K562 (cell line): ENCODE data around the gene KMT2C. TPM values are rescaled to one million over a fixed set of nuclear protein-coding genes. Genes with fewer than 3 reads are reported as not detected.

Source experiments
- CSDE1 ChIP-seq, 2 experiments: fragments of 450-650 bp; IDR thresholded peaks; 2 replicates each; pipeline ENCODE4 v1.6.1; 2016; ENCODE audit warnings: mild to moderate bottlenecking in 1 of 2
- EZH2 ChIP-seq: IDR thresholded peaks from 2 replicates; pipeline ENCODE4 v1.6.1; 2012; ENCODE audit warnings: low read depth, mild to moderate bottlenecking, inconsistent platforms, low read length, borderline replicate concordance
- FOS ChIP-seq: IDR thresholded peaks from 3 replicates; pipeline ENCODE4 v1.6.1; 2011; ENCODE audit not compliant: insufficient read length; ENCODE audit errors: extremely low read depth
- HMG20B ChIP-seq: fragments of 250-450 bp; sonication (Bioruptor Pico); IDR thresholded peaks from 2 replicates; pipeline ENCODE4 v1.5.0; 2021; ENCODE audit warnings: mild to moderate bottlenecking
- KAT7 ChIP-seq: sonication (generic); formaldehyde crosslinking; IDR thresholded peaks from 2 replicates; pipeline ENCODE4 v1.8.0; 2022; ENCODE audit warnings: missing genetic modification reagents, mild to moderate bottlenecking, borderline replicate concordance
- MCM7 ChIP-seq, 2 experiments: fragments of 450-650 bp; IDR thresholded peaks; 2 replicates each; pipeline ENCODE4 v1.6.1; 2016 to 2018
- NFYB ChIP-seq: IDR thresholded peaks from 2 replicates; pipeline ENCODE4 v1.6.1; 2011; ENCODE audit warnings: mild to moderate bottlenecking, moderate library complexity; ENCODE audit not compliant: insufficient read length; ENCODE audit errors: extremely low read depth
- POLR2AphosphoS5 ChIP-seq: IDR thresholded peaks from 2 replicates; pipeline ENCODE4 v1.6.1; 2011; ENCODE audit warnings: mild to moderate bottlenecking, low read depth, low read length, moderate library complexity; ENCODE audit not compliant: control insufficient read depth, insufficient read depth
- RAD21 ChIP-seq, 2 experiments: fragments of 250-450 bp in 1 of 2; fragments of 450-650 bp in 1 of 2; sonication (Bioruptor Pico) in 1 of 2; formaldehyde crosslinking in 1 of 2; IDR thresholded peaks in 1 of 2; conservative IDR thresholded peaks in 1 of 2; 2 replicates each; pipeline versions ENCODE4 v1.4.0 to v1.8.0; 2020 to 2022; ENCODE audit warnings: mild to moderate bottlenecking in 2 of 2, moderate library complexity in 1 of 2
- SRSF9 ChIP-seq: fragments of 200-400 bp; formaldehyde crosslinking; IDR thresholded peaks from 2 replicates; pipeline ENCODE4 v1.6.1; 2017; ENCODE audit warnings: low read depth, low read length, borderline replicate concordance
- TAF15 ChIP-seq: fragments of 200-400 bp; formaldehyde crosslinking; IDR thresholded peaks from 2 replicates; pipeline ENCODE4 v1.6.1; 2017; ENCODE audit warnings: mild to moderate bottlenecking, low read depth, low read length, moderate library complexity
- polyA plus RNA-seq, 8 experiments: library from polyadenylated mRNA; depleted of rRNA in 4 of 8; stranded (reverse) in 5 of 8; unstranded in 3 of 8; fragments of >200 nt; fragmentation: Nextera tagmentation in 2 of 8; fragmentation: Illumina TruSeq in 1 of 8; extraction: Ambion mirVana in 2 of 8; extraction: Trizol in 1 of 8; gene quantifications; 2 replicates each; pipeline versions ENCODE4 v1.2.1 to v1.2.3, GENCODE V29; 2011 to 2014; ENCODE audit warnings: inconsistent platforms in 1 of 8, missing spikeins in 1 of 8
- total RNA-seq, 7 experiments: library from RNA; depleted of rRNA in 6 of 7; stranded (reverse); fragments of >200 nt in 6 of 7; fragmentation: Illumina TruSeq in 2 of 7; extraction: Trizol in 2 of 7; gene quantifications; 2 replicates each; pipeline versions ENCODE4 v1.2.1 to v1.2.3, GENCODE V29; 2011 to 2021; ENCODE audit warnings: low replicate concordance in 1 of 7
- TF ChIP-seq, protein P1 (sequence below): fragments of 250-450 bp; sonication (Bioruptor Pico); IDR thresholded peaks from 2 replicates; pipeline ENCODE4 v1.4.0; 2020; ENCODE audit warnings: mild to moderate bottlenecking, moderate library complexity, borderline replicate concordance
- TF ChIP-seq, protein P2 (sequence below): fragments of 450-650 bp; IDR thresholded peaks from 2 replicates; pipeline ENCODE4 v1.6.1; 2016; ENCODE audit warnings: low read depth, mild to moderate bottlenecking, moderate library complexity
- TF ChIP-seq, protein P3 (sequence below): fragments of 250-450 bp; sonication (Bioruptor Pico); IDR thresholded peaks from 2 replicates; pipeline ENCODE4 v1.8.0; 2021; ENCODE audit warnings: moderate library complexity, mild to moderate bottlenecking, inconsistent platforms
- TF ChIP-seq, protein P4 (sequence below), 3 experiments: fragments of 200-800 bp in 1 of 3; sonication (Bioruptor generic) in 1 of 3; sonication (generic) in 1 of 3; formaldehyde crosslinking in 1 of 3; IDR thresholded peaks; 2 replicates each; pipeline versions ENCODE4 v1.6.1 to v1.8.0; 2016 to 2022; ENCODE audit warnings: mild to moderate bottlenecking in 2 of 3, missing compliant biosample characterization in 2 of 3, missing genetic modification characterization in 2 of 3, missing genetic modification reagents in 1 of 3
- TF ChIP-seq, protein P5 (sequence below): fragments of 450-650 bp; conservative IDR thresholded peaks from 2 replicates; pipeline ENCODE4 v1.6.1; 2016; ENCODE audit warnings: missing genetic modification characterization, low read depth, mild to moderate bottlenecking, control low read depth, missing compliant biosample characterization

KMT2C gene
- total and polyA plus RNA-seq, 9 of the 15 experiments (the other 6 are each of a cell fraction or from before 2014, with no cell fraction given), result 4.9 to 67.8 (median 27.1) TPM

DNA sequence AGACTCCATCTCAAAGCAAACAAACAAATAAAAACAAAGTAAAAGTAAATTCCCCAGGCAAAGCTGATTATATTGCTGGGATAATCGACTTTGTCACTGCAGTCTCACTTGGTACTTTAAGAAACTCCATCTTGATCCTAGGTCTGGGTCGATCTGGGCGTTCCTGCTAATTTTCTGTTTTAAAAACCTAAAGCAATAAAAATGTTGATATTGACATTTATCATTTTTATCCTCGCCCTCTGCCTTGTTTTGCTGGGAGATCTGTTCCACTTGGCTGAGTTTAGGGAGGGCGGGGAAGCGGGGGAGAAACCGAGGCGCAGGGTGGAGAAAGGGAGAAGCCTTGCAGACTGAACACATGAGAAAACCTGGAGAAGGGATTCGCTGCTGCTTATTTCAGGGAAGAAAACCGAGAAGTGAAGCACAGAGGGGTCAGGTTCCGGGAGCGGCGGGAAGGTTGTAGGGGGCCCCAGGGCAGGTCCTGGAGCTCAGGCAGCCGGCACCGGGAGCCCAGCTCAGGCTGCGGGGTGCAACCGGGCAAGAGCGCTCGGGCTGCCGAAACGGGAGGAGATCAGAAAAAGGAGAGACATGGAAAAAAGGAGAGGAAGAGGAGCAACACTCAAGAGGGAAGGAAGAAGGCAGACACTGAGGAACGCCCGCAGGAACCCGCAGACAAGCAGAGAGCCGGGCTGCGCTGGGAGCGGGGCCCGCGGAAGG, 27.3 kb upstream of the KMT2C start (continued):
- TF ChIP-seq, protein P1, sequence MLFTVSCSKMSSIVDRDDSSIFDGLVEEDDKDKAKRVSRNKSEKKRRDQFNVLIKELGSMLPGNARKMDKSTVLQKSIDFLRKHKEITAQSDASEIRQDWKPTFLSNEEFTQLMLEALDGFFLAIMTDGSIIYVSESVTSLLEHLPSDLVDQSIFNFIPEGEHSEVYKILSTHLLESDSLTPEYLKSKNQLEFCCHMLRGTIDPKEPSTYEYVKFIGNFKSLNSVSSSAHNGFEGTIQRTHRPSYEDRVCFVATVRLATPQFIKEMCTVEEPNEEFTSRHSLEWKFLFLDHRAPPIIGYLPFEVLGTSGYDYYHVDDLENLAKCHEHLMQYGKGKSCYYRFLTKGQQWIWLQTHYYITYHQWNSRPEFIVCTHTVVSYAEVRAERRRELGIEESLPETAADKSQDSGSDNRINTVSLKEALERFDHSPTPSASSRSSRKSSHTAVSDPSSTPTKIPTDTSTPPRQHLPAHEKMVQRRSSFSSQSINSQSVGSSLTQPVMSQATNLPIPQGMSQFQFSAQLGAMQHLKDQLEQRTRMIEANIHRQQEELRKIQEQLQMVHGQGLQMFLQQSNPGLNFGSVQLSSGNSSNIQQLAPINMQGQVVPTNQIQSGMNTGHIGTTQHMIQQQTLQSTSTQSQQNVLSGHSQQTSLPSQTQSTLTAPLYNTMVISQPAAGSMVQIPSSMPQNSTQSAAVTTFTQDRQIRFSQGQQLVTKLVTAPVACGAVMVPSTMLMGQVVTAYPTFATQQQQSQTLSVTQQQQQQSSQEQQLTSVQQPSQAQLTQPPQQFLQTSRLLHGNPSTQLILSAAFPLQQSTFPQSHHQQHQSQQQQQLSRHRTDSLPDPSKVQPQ (CRISPR knock-in tag), result no peak
- TF ChIP-seq, protein P2, sequence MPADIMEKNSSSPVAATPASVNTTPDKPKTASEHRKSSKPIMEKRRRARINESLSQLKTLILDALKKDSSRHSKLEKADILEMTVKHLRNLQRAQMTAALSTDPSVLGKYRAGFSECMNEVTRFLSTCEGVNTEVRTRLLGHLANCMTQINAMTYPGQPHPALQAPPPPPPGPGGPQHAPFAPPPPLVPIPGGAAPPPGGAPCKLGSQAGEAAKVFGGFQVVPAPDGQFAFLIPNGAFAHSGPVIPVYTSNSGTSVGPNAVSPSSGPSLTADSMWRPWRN, result no peak
- TF ChIP-seq TAF15 (no peak), EZH2 (no peak), CSDE1 (IDR thresholded peaks at IDR 0.05) (no peak), KAT7 (CRISPR knock-in tag) (0 out of 2 replicates have a peak, but pooled peaks have one; percentile 56), RAD21 (CRISPR knock-in tag; conservative IDR thresholded peaks at IDR 0.05 in 1 of 2, IDR thresholded peaks at IDR 0.05 in 1 of 2) (peak in 1 of 2 experiments; percentile 34; a peak in 2 of 4 replicates), POLR2AphosphoS5 (peak; percentile 70; the same call in 1 of the 2 replicates), HMG20B (CRISPR knock-in tag) (peak; percentile 55; the same call in 1 of the 2 replicates), NFYB (no peak), MCM7 (IDR thresholded peaks at IDR 0.05) (no peak), FOS (no peak), SRSF9 (no peak)
- TF ChIP-seq, protein P3, sequence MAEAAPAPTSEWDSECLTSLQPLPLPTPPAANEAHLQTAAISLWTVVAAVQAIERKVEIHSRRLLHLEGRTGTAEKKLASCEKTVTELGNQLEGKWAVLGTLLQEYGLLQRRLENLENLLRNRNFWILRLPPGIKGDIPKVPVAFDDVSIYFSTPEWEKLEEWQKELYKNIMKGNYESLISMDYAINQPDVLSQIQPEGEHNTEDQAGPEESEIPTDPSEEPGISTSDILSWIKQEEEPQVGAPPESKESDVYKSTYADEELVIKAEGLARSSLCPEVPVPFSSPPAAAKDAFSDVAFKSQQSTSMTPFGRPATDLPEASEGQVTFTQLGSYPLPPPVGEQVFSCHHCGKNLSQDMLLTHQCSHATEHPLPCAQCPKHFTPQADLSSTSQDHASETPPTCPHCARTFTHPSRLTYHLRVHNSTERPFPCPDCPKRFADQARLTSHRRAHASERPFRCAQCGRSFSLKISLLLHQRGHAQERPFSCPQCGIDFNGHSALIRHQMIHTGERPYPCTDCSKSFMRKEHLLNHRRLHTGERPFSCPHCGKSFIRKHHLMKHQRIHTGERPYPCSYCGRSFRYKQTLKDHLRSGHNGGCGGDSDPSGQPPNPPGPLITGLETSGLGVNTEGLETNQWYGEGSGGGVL (CRISPR knock-in tag), result no peak
- TF ChIP-seq, protein P4, sequence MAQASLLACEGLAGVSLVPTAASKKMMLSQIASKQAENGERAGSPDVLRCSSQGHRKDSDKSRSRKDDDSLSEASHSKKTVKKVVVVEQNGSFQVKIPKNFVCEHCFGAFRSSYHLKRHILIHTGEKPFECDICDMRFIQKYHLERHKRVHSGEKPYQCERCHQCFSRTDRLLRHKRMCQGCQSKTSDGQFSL (CRISPR knock-in tag; IDR thresholded peaks at IDR 0.05), result no peak
- TF ChIP-seq, protein P4 (tag; IDR thresholded peaks at IDR 0.05), result no peak
- TF ChIP-seq, protein P5, sequence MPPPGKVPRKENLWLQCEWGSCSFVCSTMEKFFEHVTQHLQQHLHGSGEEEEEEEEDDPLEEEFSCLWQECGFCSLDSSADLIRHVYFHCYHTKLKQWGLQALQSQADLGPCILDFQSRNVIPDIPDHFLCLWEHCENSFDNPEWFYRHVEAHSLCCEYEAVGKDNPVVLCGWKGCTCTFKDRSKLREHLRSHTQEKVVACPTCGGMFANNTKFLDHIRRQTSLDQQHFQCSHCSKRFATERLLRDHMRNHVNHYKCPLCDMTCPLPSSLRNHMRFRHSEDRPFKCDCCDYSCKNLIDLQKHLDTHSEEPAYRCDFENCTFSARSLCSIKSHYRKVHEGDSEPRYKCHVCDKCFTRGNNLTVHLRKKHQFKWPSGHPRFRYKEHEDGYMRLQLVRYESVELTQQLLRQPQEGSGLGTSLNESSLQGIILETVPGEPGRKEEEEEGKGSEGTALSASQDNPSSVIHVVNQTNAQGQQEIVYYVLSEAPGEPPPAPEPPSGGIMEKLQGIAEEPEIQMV (tag), result no peak
